Natural killer cell (primary cell): ENCODE data around the gene FRMPD1. TPM values are rescaled to one million over a fixed set of nuclear protein-coding genes. Genes with fewer than 3 reads are reported as not detected.
A peak's percentile ranks its signal among the peaks of the same experiment; 100 is the strongest.
"Not testable (repeated sequence)": the region's sequence is repeated elsewhere in the genome, so short reads cannot be mapped to it uniquely, and the experiment has no call there.

Experiments
- ATAC-seq, 3 donors: fragments of 150-1000 bp in 2 of 3; fragments of 200-7000 bp in 1 of 3; cut with Tn5 transposase; 1 replicate in 1 of 3; 2 replicates in 2 of 3; pipeline ENCODE4 v1.10.0; 2021; ENCODE audit warnings: mild to moderate bottlenecking in 2 of 3, moderate library complexity in 2 of 3
- DNase-seq, 2 donors: peaks; one replicate each; pipeline versions ENCODE4 v3.0.0 to v3.0.0-alpha.2; 2013 to 2021; ENCODE audit warnings: mixed read lengths in 1 of 2
- H3K27ac ChIP-seq: one replicate; pipeline ENCODE4 v1.5.1; 2013; ENCODE audit warnings: mild to moderate bottlenecking, low read length
- H3K27me3 ChIP-seq: one replicate; pipeline ENCODE4 v1.6.1; 2013; ENCODE audit warnings: low read length; ENCODE audit not compliant: control insufficient read depth, insufficient read depth
- H3K36me3 ChIP-seq: one replicate; pipeline ENCODE4 v1.6.1; 2013; ENCODE audit warnings: low read length; ENCODE audit not compliant: control insufficient read depth, insufficient read depth
- H3K4me1 ChIP-seq: one replicate; pipeline ENCODE4 v1.6.1; 2013; ENCODE audit warnings: low read length; ENCODE audit not compliant: control insufficient read depth, insufficient read depth
- H3K4me3 ChIP-seq: one replicate; pipeline ENCODE4 v1.5.1; 2013; ENCODE audit warnings: low read length
- H3K9me3 ChIP-seq: one replicate; pipeline ENCODE4 v1.6.1; 2013; ENCODE audit warnings: low read length; ENCODE audit not compliant: control insufficient read depth, insufficient read depth
- H3K27ac Mint-ChIP-seq, 2 donors: one replicate each; pipeline ENCODE4 v1.8.0; 2022; ENCODE audit warnings: mild to moderate bottlenecking in 2 of 2, mixed read lengths in 2 of 2, moderate library complexity in 1 of 2
- H3K27me3 Mint-ChIP-seq, 2 donors: one replicate each; pipeline ENCODE4 v1.8.0; 2022; ENCODE audit warnings: low read depth in 2 of 2, mixed read lengths in 2 of 2
- H3K36me3 Mint-ChIP-seq: one replicate; pipeline ENCODE4 v1.8.0; 2022; ENCODE audit warnings: mixed read lengths
- H3K4me1 Mint-ChIP-seq, 2 donors: one replicate each; pipeline ENCODE4 v1.8.0; 2022; ENCODE audit warnings: mixed read lengths in 2 of 2
- H3K4me3 Mint-ChIP-seq: one replicate; pipeline ENCODE4 v1.8.0; 2022; ENCODE audit warnings: mild to moderate bottlenecking, moderate library complexity, mixed read lengths
- H3K9me3 Mint-ChIP-seq, 2 donors: one replicate each; pipeline ENCODE4 v1.8.0; 2022; ENCODE audit warnings: mixed read lengths in 2 of 2
- CTCF ChIP-seq: fragments of 200-600 bp; IDR thresholded peaks from one replicate; pipeline ENCODE4 v1.8.0; 2022; ENCODE audit warnings: antibody characterized with exemption
- WGBS: methylation state at CpG from one replicate; pipeline ENCODE4 v1.1.7; 2013; ENCODE audit warnings: missing lambda C conversion rate; ENCODE audit not compliant: insufficient coverage; 5-methylcytosine and 5-hydroxymethylcytosine counted together
- intact Hi-C: fragments of 100-400 bp; cut with micrococcal nuclease; formaldehyde crosslinking; loops from one replicate; pipeline ENCODE4 v1.14.2; 2022
- total RNA-seq, 4 donors: library from RNA; stranded (reverse); fragments of 120-200 nt in 1 of 4; gene quantifications; one replicate each; pipeline versions ENCODE4 v1.2.3 to v1.2.4, GENCODE V29; 2013 to 2022

FRMPD1 gene, protein sequence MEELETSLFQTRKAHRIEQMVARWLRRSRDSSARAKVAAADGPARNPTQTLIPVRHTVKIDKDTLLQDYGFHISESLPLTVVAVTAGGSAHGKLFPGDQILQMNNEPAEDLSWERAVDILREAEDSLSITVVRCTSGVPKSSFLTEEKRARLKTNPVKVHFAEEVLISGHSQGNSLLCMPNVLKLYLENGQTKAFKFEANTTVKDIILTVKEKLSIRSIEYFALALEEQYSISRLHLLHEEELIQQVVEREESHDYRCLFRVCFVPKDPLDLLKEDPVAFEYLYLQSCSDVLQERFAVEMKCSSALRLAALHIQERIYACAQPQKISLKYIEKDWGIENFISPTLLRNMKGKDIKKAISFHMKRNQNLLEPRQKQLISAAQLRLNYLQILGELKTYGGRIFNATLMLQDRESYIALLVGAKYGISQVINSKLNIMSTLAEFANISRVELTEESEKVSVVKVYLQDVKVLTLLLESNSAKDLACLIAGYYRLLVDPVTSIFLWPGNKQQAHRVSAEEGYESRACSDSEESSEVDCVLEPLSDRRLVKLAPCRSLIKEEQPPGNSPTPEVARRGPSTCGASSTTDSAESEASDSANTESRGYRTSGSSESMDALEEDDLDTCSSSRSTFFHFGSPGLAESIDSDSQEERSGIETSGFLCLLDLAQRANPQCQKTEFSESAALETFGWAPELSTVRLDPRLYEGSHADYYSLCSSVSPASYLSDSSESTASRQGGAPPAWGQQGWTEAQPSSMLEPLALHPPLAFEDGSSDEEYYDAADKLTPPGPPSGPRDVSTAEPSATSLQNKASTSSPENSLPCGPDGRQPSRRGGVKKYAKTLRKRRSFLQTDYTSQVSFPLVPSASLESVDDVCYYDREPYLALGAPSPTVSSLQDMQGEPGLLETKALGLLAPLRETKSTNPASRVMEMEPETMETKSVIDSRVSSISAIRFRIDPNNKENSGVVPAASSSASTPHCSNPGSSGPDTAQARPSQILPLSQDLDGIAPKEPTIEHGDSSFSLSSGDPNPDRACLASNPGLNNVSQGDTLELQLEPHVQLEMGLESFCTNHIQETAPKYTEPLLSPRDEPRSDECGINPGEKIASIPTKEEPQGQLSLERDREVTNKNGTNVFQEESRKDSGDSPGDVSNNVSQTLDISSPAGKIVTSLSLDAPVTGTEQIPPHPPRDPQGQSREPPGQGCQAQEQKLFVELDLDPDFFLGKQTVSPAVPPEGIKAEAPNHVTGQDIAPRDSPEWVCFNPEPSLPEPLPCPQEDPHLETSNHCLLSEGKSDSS (N-terminal part only)
- not detected for total RNA-seq
- total RNA-seq (2013), result not detected

DNA sequence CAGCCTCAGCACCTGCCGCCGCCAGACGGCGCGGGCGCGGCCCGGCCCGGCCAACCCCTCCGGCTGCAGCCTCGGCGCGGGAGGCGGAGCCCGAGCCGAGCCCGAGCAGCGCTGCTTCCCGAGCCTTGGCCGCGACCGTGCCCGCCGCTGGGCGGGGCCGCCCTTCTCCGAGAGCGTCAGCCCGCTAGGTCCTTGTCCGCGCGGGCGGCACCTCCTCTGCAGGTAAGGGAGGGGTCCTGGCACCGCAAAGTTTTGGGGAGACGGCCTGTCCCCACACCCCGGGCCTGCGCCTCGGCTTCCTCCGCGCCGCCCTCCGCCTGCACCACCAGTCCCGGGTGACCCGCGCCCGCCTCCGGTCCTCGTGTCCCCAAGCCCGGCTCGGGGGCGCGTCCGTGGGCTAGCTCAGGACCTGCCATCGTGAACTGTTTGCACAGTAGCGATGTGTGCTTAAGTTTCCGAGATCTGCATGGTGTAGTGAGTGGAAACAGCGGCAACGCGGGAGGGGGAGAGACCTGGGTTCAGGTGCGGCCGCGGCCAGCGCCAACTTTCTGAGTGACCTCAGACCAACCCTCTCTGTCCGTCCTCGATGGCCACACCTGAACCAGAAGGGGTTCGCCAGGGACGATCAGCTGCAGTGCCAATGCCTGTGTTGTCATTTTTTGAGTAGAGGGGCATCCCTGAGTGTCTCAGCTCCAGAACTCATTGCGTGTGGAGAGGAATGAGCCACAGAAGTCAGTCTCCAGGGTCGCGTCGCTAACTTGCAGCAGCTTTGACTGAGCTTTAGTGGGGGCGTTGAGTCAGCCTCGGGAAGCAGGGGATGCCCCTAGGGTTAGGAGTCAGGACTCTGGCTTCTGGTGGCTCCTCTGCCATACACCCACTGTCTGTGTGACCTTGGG, at the start of gene FRMPD1:
FRMPD1 (plus strand) TSS at position 82 of the 896 bp plus-strand sequence. CDS start 41,688 bp downstream, outside the sequence.
- H3K4me1 ChIP-seq, result peaks cover 11% of the 10 kb centered on the region
- WGBS, result 1% methylated on average over 73 of the region's 73 CpGs
- Mint-ChIP-seq H3K27ac (no peak within 1 kb of the TSS), H3K4me3 (peak within 1 kb of the TSS; percentile 90), H3K36me3 (no peaks in the 10 kb centered on the region), H3K27me3 (peaks cover 47 to 70% of the 10 kb centered on the region in 2 donors), H3K4me1 (peaks cover 5 to 7% of the 10 kb centered on the region in 2 donors), H3K9me3 (no peaks in the 10 kb centered on the region)
- peak; percentile 77 to 92 (median 91) for ATAC-seq
- no peaks in the 10 kb centered on the region for H3K9me3 ChIP-seq
- DNase-seq, result peak; percentile 33 to 69
- H3K36me3 ChIP-seq, result no peaks in the 10 kb centered on the region
- H3K4me3 ChIP-seq, result peak within 1 kb of the TSS; percentile 7
- peaks cover 22% of the 10 kb centered on the region for H3K27me3 ChIP-seq
- intact Hi-C loops, result no loop called here
- TF ChIP-seq CTCF, result no peak
- H3K27ac ChIP-seq, result no peak within 1 kb of the TSS

GRCh38 chr9:37602061-37602460, 48.7 kb upstream of the FRMPD1 start:
- H3K4me1 ChIP-seq, ATAC-seq, H3K4me3 Mint-ChIP-seq, H3K36me3 ChIP-seq, H3K27ac Mint-ChIP-seq, intact Hi-C loops, DNase-seq, H3K4me3 ChIP-seq, H3K27me3 ChIP-seq, H3K9me3 Mint-ChIP-seq, H3K27ac ChIP-seq, H3K36me3 Mint-ChIP-seq, H3K4me1 Mint-ChIP-seq, H3K9me3 ChIP-seq: not testable (repeated sequence)
- peaks cover 22 to 36% of the 10 kb centered on the region in 2 donors for H3K27me3 Mint-ChIP-seq
- WGBS, result 88% methylated on average over 2 of the region's 4 CpGs

DNA sequence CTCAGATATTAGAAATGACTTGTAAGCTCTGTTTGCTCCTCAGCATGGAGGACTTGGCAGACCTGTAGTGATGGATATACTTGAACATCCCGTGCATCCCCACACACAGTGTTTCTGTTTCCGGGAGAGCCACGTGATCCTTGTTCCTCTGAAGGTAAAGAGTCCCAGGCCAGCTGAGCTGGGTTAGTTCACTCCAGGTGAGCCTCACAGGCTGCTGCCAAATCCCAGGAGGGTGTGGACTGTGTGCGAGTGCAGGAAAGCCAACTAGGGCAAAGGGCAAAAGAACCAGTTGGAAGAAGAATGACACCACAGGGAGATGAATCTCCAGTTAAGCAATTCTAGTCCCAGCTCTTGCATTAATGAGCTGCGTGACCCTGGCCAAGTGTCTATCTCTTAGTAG, 47.9 kb upstream of the FRMPD1 start:
- ATAC-seq, result no peak
- Histone ChIP-seq H3K36me3 (no peaks in the 10 kb centered on the region), H3K27ac (no peak overlapping the region), H3K27me3 (no peaks in the 10 kb centered on the region), H3K4me1 (no peaks in the 10 kb centered on the region), H3K4me3 (no peak overlapping the region), H3K9me3 (no peaks in the 10 kb centered on the region)
- H3K27ac Mint-ChIP-seq, result no peak overlapping the region
- TF ChIP-seq CTCF, result no peak
- no peaks in the 10 kb centered on the region for H3K36me3 Mint-ChIP-seq
- peaks cover 28 to 36% of the 10 kb centered on the region in 2 donors for H3K27me3 Mint-ChIP-seq
- H3K4me1 Mint-ChIP-seq, result no peaks in the 10 kb centered on the region
- H3K9me3 Mint-ChIP-seq, result no peaks in the 10 kb centered on the region
- no peak overlapping the region for H3K4me3 Mint-ChIP-seq
- WGBS, result 79% methylated on average over 5 of the region's 5 CpGs
- no peak for DNase-seq
- intact Hi-C loops, result no loop called here
